ENCODE data around the gene BTC. TPM values are rescaled to one million over a fixed set of nuclear protein-coding genes. Genes with fewer than 3 reads are reported as not detected.

The BTC gene
- total RNA-seq, 2 donors from 2014 or later, result 0.09 to 0.24 TPM

DNA sequence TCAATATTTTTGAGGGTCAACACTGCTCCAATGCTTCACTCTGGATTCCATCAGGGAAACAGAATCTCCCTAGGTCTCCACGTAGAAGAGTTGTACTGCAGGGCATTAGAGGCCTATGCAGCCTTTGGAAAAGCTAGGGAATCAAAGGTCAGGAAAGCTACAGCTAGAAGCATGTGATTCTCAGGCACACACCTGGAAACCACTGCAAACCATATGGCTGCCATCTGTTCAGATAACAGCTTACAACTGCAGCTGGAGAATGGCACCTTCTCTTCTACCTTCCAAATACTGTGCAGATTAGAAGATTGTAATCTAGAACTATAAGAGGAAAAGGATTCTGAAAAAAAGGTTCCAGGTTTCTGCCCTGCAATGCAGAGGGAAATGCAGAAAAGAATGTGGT is 60.6 kb downstream of the BTC start:
- no peak overlapping the region for H3K9ac ChIP-seq (ENCODE audit: extremely low read depth, low read length, poor library complexity, severe bottlenecking)
- Mint-ChIP-seq H3K4me1 (no peaks in the 10 kb centered on the region), H3K4me3 (no peak overlapping the region), H3K9me3 (no peaks in the 10 kb centered on the region), H3K27ac (no peak overlapping the region), H3K27me3 (ENCODE audit: insufficient read depth) (no peaks in the 10 kb centered on the region), H3K36me3 (ENCODE audit: low read depth) (no peaks in the 10 kb centered on the region)
- H3K9me3 ChIP-seq (ENCODE audit: control insufficient read depth, low read length), result no peaks in the 10 kb centered on the region
- 93% methylated on average over 1 of the region's 1 CpG; no CpG with 5 or more reads in 1 of the 2 experiments for WGBS, 2 experiments (ENCODE audit: insufficient coverage in 1 of 2, insufficient read length in 1 of 2)
- H3K4me1 ChIP-seq (ENCODE audit: control insufficient read depth, insufficient read depth, low read length), result no peaks in the 10 kb centered on the region
- DNase-seq, result no peak
- no peak overlapping the region for H3K4me3 ChIP-seq (ENCODE audit: low read length)
- H3K27ac ChIP-seq (ENCODE audit: low read depth, low read length), result no peak overlapping the region
- no peaks in the 10 kb centered on the region for H3K27me3 ChIP-seq (ENCODE audit: control insufficient read depth, insufficient read depth, low read length, poor library complexity, severe bottlenecking)
- TF ChIP-seq, protein P1, sequence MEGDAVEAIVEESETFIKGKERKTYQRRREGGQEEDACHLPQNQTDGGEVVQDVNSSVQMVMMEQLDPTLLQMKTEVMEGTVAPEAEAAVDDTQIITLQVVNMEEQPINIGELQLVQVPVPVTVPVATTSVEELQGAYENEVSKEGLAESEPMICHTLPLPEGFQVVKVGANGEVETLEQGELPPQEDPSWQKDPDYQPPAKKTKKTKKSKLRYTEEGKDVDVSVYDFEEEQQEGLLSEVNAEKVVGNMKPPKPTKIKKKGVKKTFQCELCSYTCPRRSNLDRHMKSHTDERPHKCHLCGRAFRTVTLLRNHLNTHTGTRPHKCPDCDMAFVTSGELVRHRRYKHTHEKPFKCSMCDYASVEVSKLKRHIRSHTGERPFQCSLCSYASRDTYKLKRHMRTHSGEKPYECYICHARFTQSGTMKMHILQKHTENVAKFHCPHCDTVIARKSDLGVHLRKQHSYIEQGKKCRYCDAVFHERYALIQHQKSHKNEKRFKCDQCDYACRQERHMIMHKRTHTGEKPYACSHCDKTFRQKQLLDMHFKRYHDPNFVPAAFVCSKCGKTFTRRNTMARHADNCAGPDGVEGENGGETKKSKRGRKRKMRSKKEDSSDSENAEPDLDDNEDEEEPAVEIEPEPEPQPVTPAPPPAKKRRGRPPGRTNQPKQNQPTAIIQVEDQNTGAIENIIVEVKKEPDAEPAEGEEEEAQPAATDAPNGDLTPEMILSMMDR (conservative IDR thresholded peaks at IDR 0.05), result no peak
- no peaks in the 10 kb centered on the region for H3K36me3 ChIP-seq (ENCODE audit: control insufficient read depth, insufficient read depth, low read length)

DNA sequence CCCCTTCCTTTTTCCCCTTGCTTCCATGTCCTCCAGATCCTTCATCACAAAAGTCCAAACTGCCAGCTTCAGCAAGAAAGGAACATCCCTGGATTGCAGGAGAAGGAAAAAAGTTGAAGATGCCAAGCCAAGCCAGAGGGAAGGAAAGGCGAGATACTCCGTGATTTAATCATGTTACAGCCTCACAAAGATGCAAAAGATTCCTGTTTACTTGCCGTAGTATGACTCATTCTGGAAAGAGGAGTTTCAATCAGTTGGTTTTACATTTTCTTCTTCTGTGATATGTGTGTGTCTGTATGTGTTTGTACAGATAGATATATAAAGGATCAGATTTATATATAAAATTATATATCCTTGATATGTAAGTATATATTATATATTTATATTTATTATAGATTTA is 69.3 kb downstream of the BTC start:
- TF ChIP-seq, protein P1 (conservative IDR thresholded peaks at IDR 0.05), result no peak
- H3K27me3 Mint-ChIP-seq (ENCODE audit: insufficient read depth), result no peaks in the 10 kb centered on the region
- no peak overlapping the region for H3K4me3 ChIP-seq (ENCODE audit: low read length)
- no peaks in the 10 kb centered on the region for H3K27me3 ChIP-seq (ENCODE audit: control insufficient read depth, insufficient read depth, low read length, poor library complexity, severe bottlenecking)
- 92 to 99% methylated on average over 2 to 3 of the region's 3 CpGs for WGBS, 2 experiments (ENCODE audit: insufficient coverage in 1 of 2, insufficient read length in 1 of 2)
- H3K4me1 ChIP-seq (ENCODE audit: control insufficient read depth, insufficient read depth, low read length), result no peaks in the 10 kb centered on the region
- H3K4me3 Mint-ChIP-seq, result no peak overlapping the region
- no peak overlapping the region for H3K27ac ChIP-seq (ENCODE audit: low read depth, low read length)
- no peak overlapping the region for H3K9ac ChIP-seq (ENCODE audit: extremely low read depth, low read length, poor library complexity, severe bottlenecking)
- H3K9me3 ChIP-seq (ENCODE audit: control insufficient read depth, low read length), result no peaks in the 10 kb centered on the region
- no peak overlapping the region for H3K27ac Mint-ChIP-seq
- DNase-seq, result no peak
- no peaks in the 10 kb centered on the region for H3K36me3 Mint-ChIP-seq (ENCODE audit: low read depth)
- H3K36me3 ChIP-seq (ENCODE audit: control insufficient read depth, insufficient read depth, low read length), result no peaks in the 10 kb centered on the region
- peaks cover 5% of the 10 kb centered on the region for H3K9me3 Mint-ChIP-seq
- H3K4me1 Mint-ChIP-seq, result no peaks in the 10 kb centered on the region

DNA sequence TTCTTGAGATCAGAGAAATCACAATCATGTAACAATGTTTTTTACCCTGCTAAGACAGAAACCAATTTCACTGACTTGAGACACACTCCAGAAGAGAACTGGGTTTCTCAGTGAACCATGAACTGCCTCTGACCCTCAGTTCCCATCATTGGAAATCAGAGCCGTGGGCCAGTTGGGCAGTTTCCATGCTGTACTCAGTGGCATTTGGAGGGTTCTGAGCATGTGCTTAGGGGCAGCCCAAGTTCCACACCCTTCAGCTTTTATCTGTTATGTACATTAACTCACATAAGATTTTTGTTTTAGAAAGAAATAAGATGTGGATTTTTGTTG is 77.9 kb downstream of the BTC start:
- TF ChIP-seq, protein P1 (conservative IDR thresholded peaks at IDR 0.05), result no peak
- no peak overlapping the region for H3K27ac ChIP-seq (ENCODE audit: low read depth, low read length)
- no peak overlapping the region for H3K4me3 Mint-ChIP-seq
- H3K9ac ChIP-seq (ENCODE audit: extremely low read depth, low read length, poor library complexity, severe bottlenecking), result no peak overlapping the region
- 94 to 100% methylated on average over 1 of the region's 1 CpG for WGBS, 2 experiments (ENCODE audit: insufficient coverage in 1 of 2, insufficient read length in 1 of 2)
- H3K36me3 Mint-ChIP-seq (ENCODE audit: low read depth), result no peaks in the 10 kb centered on the region
- no peak overlapping the region for H3K4me3 ChIP-seq (ENCODE audit: low read length)
- H3K4me1 Mint-ChIP-seq, result no peaks in the 10 kb centered on the region
- no peak overlapping the region for H3K27ac Mint-ChIP-seq
- no peaks in the 10 kb centered on the region for H3K27me3 Mint-ChIP-seq (ENCODE audit: insufficient read depth)
- no peak for DNase-seq
- peaks cover 7% of the 10 kb centered on the region for H3K9me3 Mint-ChIP-seq
- no peaks in the 10 kb centered on the region for H3K36me3 ChIP-seq (ENCODE audit: control insufficient read depth, insufficient read depth, low read length)
- no peaks in the 10 kb centered on the region for H3K4me1 ChIP-seq (ENCODE audit: control insufficient read depth, insufficient read depth, low read length)
- no peaks in the 10 kb centered on the region for H3K27me3 ChIP-seq (ENCODE audit: control insufficient read depth, insufficient read depth, low read length, poor library complexity, severe bottlenecking)
- H3K9me3 ChIP-seq (ENCODE audit: control insufficient read depth, low read length), result no peaks in the 10 kb centered on the region
